Epithelial cell of proximal tubule (primary cell): ENCODE measurements around the gene BFSP1. TPM values are rescaled to one million over a fixed set of nuclear protein-coding genes. Genes with fewer than 3 reads are reported as not detected.
A peak's percentile ranks its signal among the peaks of the same experiment; 100 is the strongest.

ENCODE experiments used
- DNase-seq: peaks from one replicate; pipeline ENCODE4 v3.0.0-alpha.2; 2011; ENCODE audit warnings: low read depth
- H3K4me3 ChIP-seq: 2 replicates; pipeline ENCODE4 v1.5.1; 2011; ENCODE audit warnings: low read depth, mild to moderate bottlenecking, low read length
- total RNA-seq: library from RNA; depleted of rRNA; stranded (reverse); fragments of >200 nt; gene quantifications from 2 replicates; pipeline ENCODE4 v1.2.3, GENCODE V29; 2015
- TF ChIP-seq, protein P1 (sequence below): conservative IDR thresholded peaks from 2 replicates; pipeline ENCODE4 v1.5.1; 2012; ENCODE audit warnings: low read depth, mild to moderate bottlenecking, low read length

The BFSP1 gene
- total RNA-seq, 1 donor from 2014 or later: 2.3 TPM

DNA sequence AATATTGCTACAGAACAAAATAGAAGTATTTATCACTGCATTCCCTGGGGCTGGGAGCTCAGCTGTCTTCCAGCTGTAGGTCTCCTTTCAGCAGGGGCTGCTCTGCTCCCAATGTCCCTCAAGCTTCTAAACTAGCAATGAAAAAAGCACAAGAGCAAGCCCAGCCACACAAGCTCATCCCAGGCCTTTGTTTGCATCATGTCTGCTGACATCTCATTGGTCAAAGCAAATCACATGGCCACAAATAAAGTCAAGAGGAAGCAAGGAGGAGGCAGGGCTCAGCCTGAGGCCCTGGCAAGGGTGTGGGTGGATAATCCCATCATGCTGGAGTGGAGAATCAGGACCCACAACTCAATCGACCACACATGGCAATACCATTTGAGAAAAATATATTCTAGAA lies 2.2 kb upstream of the BFSP1 start:
- TF ChIP-seq, protein P1, sequence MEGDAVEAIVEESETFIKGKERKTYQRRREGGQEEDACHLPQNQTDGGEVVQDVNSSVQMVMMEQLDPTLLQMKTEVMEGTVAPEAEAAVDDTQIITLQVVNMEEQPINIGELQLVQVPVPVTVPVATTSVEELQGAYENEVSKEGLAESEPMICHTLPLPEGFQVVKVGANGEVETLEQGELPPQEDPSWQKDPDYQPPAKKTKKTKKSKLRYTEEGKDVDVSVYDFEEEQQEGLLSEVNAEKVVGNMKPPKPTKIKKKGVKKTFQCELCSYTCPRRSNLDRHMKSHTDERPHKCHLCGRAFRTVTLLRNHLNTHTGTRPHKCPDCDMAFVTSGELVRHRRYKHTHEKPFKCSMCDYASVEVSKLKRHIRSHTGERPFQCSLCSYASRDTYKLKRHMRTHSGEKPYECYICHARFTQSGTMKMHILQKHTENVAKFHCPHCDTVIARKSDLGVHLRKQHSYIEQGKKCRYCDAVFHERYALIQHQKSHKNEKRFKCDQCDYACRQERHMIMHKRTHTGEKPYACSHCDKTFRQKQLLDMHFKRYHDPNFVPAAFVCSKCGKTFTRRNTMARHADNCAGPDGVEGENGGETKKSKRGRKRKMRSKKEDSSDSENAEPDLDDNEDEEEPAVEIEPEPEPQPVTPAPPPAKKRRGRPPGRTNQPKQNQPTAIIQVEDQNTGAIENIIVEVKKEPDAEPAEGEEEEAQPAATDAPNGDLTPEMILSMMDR: no peak
- H3K4me3 ChIP-seq: no peak overlapping the region
- no peak for DNase-seq

DNA sequence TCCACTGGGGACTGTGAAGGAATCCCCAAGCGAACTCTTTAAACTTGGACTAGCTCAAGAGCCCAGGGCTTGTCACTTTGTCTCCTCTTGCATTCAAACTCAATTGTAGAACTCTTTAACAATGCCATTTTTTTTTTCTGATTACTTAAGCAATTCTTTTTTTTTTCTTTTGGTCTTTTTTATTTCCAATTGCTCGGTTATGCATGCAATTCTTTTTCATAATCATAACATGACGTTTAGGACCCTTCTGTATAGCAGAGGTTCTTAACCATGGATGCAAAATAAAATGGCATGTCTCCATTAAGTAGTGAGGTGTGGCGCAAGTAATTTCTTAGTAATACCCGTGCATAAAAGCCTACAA lies 466 bp upstream of the BFSP1 start:
- TF ChIP-seq, protein P1: no peak
- peak overlapping the region; percentile 56 for H3K4me3 ChIP-seq
- DNase-seq: no peak

DNA sequence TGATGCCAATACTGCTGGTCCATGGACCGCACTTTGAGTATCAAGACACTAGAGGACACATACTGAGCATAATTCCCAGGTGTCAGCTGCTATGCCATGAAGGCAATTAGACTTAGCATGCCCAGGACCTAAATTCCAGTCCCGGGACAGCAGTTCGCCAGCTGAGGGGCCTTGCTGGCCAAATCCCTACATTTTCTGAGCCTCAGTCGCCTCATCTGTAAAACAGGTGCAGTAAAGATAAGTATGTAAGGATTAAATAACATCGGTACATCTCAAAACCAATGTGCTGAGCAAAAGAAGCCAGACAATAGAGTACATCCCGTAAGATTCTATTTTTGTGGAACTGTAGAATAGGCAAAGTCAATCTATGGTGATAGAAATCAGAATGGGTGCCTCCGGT lies 1.0 kb downstream of the BFSP1 start:
- DNase-seq: no peak
- TF ChIP-seq, protein P1: no peak
- H3K4me3 ChIP-seq: no peak overlapping the region

DNA sequence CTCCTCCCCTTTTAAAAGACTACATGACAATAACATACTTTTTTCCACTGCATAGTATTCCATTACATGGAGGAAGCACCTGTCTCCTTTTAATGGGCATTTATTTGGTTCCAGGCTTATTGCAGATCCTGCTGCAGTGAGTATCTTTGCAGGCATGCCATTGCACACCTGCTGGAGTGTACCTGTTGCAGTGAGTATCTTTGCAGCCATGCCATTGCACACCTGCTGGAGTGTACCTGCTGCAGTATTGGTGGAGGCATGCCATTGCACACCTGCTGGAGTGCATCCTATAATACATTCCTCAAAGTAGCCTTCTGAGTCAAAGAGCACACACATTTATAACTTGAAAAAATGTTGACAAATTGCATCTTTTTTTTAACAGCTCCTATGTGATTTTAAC lies 1.6 kb downstream of the BFSP1 start:
- DNase-seq: no peak
- TF ChIP-seq, protein P1: no peak
- no peak overlapping the region for H3K4me3 ChIP-seq

DNA sequence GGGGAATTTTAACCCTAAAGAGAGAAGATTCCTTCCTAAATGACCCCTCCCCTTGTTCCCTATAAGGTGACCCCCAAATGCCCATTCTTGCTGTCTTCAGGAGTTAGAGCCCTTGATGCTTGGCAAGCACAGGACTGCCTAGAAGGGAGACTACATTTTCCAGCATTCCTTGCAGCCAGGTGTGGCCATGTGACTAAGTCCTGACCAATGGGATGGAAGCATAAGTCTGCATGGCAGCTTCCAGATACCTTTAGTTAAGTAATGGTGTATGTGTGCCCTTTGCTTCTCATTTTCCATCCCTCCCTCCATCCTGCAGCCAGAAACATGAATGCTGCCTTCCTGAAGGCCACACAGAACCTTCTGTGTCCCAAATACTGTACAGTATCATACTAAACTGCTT lies 5.5 kb downstream of the BFSP1 start:
- no peak overlapping the region for H3K4me3 ChIP-seq
- TF ChIP-seq, protein P1: no peak
- no peak for DNase-seq

DNA sequence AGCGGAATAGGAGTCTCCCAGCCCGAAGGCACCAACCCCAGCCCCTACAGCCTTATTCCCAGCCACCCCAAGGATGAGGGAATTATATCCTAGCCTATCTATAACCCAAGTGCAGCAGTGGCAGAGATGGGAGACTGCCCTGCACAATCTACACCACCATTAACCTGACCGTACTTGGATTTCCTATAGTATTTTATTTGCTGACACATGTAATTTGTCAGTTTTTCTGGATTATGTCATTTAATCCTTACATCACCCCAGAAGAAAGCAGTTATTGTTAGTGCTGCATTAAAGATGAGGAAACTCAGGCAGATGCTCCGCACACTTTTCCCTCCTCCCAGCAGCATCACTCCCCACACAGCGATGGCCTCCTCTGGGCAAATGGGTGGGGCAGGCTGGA lies 6.0 kb downstream of the BFSP1 start:
- no peak overlapping the region for H3K4me3 ChIP-seq

DNA sequence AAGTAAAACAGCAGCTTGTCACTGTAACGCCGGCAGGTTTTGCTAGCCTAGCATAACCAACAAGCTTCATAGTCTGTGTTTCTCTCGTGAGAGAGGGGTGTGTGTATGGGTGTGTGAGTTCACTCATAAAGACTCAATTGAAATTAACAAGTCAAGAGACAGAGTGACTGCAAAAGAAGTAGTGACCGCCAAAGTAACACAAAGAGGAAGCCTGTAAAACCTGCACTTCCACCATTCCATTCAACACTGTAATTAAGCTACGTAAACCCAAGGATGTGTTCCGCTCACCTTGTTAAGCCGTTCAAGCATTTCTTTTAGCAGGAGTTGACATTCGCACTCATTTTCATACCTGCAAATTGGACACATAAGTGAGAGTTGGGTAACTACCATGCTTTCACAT lies 6.6 kb downstream of the BFSP1 start:
- DNase-seq: no peak
- TF ChIP-seq, protein P1: no peak
- H3K4me3 ChIP-seq: no peak overlapping the region

More for the DNA sequence above, 6.0 kb downstream of the BFSP1 start:
- DNase-seq: no peak
- TF ChIP-seq, protein P1: no peak
